GM12878 (cell line): ENCODE results near the gene GINS1. TPM values are rescaled to one million over a fixed set of nuclear protein-coding genes. Genes with fewer than 3 reads are reported as not detected.

Source experiments
- ATF3 ChIP-seq: IDR thresholded peaks from 2 replicates; pipeline ENCODE4 v1.6.1; 2011; ENCODE audit warnings: low read depth, mild to moderate bottlenecking, low read length, moderate library complexity, borderline replicate concordance; ENCODE audit errors: extremely low read depth
- BCLAF1 ChIP-seq: fragments of 450-650 bp; IDR thresholded peaks from 2 replicates; pipeline ENCODE4 v1.6.1; 2017; ENCODE audit warnings: antibody characterized with exemption, mild to moderate bottlenecking, moderate library complexity
- BMI1 ChIP-seq: fragments of 450-650 bp; IDR thresholded peaks from 2 replicates; pipeline ENCODE4 v1.6.1; 2016; ENCODE audit warnings: mild to moderate bottlenecking, moderate library complexity, borderline replicate concordance
- BRCA1 ChIP-seq: IDR thresholded peaks from 2 replicates; pipeline ENCODE4 v1.6.1; 2011; ENCODE audit warnings: low read depth, low read length, improper control_type of control experiment
- CEBPZ ChIP-seq: fragments of 150-350 bp; IDR thresholded peaks from 2 replicates; pipeline ENCODE4 v1.6.1; 2016; ENCODE audit warnings: low read depth, low read length
- ETV6 ChIP-seq, 2 experiments: fragments of 450-650 bp in 1 of 2; IDR thresholded peaks in 1 of 2; conservative IDR thresholded peaks in 1 of 2; 2 replicates each; pipeline ENCODE4 v1.6.1; 2014; ENCODE audit warnings: antibody characterized with exemption in 1 of 2, borderline replicate concordance in 1 of 2, low read depth in 1 of 2, mild to moderate bottlenecking in 1 of 2, moderate library complexity in 1 of 2
- IRF3 ChIP-seq: fragments of 450-650 bp; IDR thresholded peaks from 2 replicates; pipeline ENCODE4 v1.6.1; 2014; ENCODE audit warnings: mild to moderate bottlenecking
- KAT2A ChIP-seq: conservative IDR thresholded peaks from 2 replicates; pipeline ENCODE4 v1.6.1; 2011; ENCODE audit warnings: low read depth, low read length; ENCODE audit not compliant: control insufficient read depth
- MYC ChIP-seq: IDR thresholded peaks from 2 replicates; pipeline ENCODE4 v1.6.1; 2011; ENCODE audit warnings: mild to moderate bottlenecking, low read length, moderate library complexity, inconsistent platforms; ENCODE audit not compliant: insufficient read depth, insufficient replicate concordance, insufficient read length, severe bottlenecking
- RELA ChIP-seq: fragments of 450-650 bp; IDR thresholded peaks from 2 replicates; pipeline ENCODE4 v1.8.0; 2014; ENCODE audit warnings: borderline replicate concordance; ENCODE audit not compliant: partially characterized antibody
- REST ChIP-seq: IDR thresholded peaks from 2 replicates; pipeline ENCODE4 v1.6.1; 2012; ENCODE audit warnings: mild to moderate bottlenecking, low read depth, low read length
- SP1 ChIP-seq: IDR thresholded peaks from one replicate; pipeline ENCODE4 v1.6.1; 2011; ENCODE audit warnings: low read depth, low read length
- TBL1XR1 ChIP-seq: IDR thresholded peaks from 2 replicates; pipeline ENCODE4 v1.6.1; 2012; ENCODE audit warnings: low read depth, low read length, improper control_type of control experiment
- USF2 ChIP-seq: IDR thresholded peaks from 2 replicates; pipeline ENCODE4 v1.6.1; 2011; ENCODE audit warnings: low read depth, low read length, improper control_type of control experiment, borderline replicate concordance
- polyA plus RNA-seq, 11 experiments: library from polyadenylated mRNA; depleted of rRNA in 4 of 11; unstranded in 6 of 11; stranded (reverse) in 5 of 11; fragments of >200 nt; fragmentation: Nextera tagmentation in 4 of 11; fragmentation: Illumina TruSeq in 1 of 11; extraction: Ambion mirVana in 4 of 11; extraction: Trizol in 1 of 11; gene quantifications; 1 replicate in 1 of 11; 2 replicates in 10 of 11; pipeline versions ENCODE4 v1.2.1 to v1.2.3, GENCODE V29; 2011 to 2016; ENCODE audit warnings: inconsistent platforms in 2 of 11, missing spikeins in 2 of 11, low read depth in 1 of 11
- total RNA-seq, 4 experiments: library from RNA; depleted of rRNA in 3 of 4; stranded (reverse); fragments of >200 nt in 3 of 4; fragmentation: Illumina TruSeq in 1 of 4; extraction: Trizol in 1 of 4; gene quantifications; 2 replicates each; pipeline versions ENCODE4 v1.2.1 to v1.2.3, GENCODE V29; 2013 to 2021

Gene GINS1
- total and polyA plus RNA-seq, 10 of the 15 experiments (the other 5 are each of a cell fraction or from before 2014, with no cell fraction given): 13.0 to 44.6 (median 30.3) TPM

GRCh38 chr20:25407311-25408169, at the start of gene GINS1 (continued):
- no peak for TF ChIP-seq ETV6 (conservative IDR thresholded peaks at IDR 0.05 in 1 of 2, IDR thresholded peaks at IDR 0.05 in 1 of 2; ENCODE audit: borderline replicate concordance in 1 of 2, low read depth in 1 of 2)
- TF ChIP-seq SP1: peak; percentile 76
- no peak for TF ChIP-seq USF2
- TF ChIP-seq TBL1XR1: no peak
- no peak for TF ChIP-seq BCLAF1
- no peak for TF ChIP-seq CEBPZ
- no peak for TF ChIP-seq BRCA1
- TF ChIP-seq ATF3: no peak
- TF ChIP-seq MYC: no peak
- no peak for TF ChIP-seq KAT2A
- TF ChIP-seq IRF3: no peak
- no peak for TF ChIP-seq REST
- peak; percentile 77 for TF ChIP-seq RELA
- TF ChIP-seq BMI1: no peak
